HepG2 (cell line): ENCODE measurements around the gene ZNF554. TPM values are rescaled to one million over a fixed set of nuclear protein-coding genes. Genes with fewer than 3 reads are reported as not detected.

Experiments
- CCAR2 ChIP-seq: fragments of 200-400 bp; formaldehyde crosslinking; optimal IDR thresholded peaks from 2 replicates; pipeline ENCODE3; 2018; ENCODE audit warnings: low read depth, mild to moderate bottlenecking, low read length, moderate library complexity
- DPF2 ChIP-seq: sonication (generic); formaldehyde crosslinking; IDR thresholded peaks from 2 replicates; pipeline ENCODE4 v1.4.0; 2020; ENCODE audit warnings: mild to moderate bottlenecking, low read depth, missing genetic modification reagents, borderline replicate concordance
- ELF3 ChIP-seq: IDR thresholded peaks from 2 replicates; pipeline ENCODE4 v1.6.1; 2016; ENCODE audit warnings: missing genetic modification reagents, missing compliant biosample characterization
- KLF11 ChIP-seq: IDR thresholded peaks from 2 replicates; pipeline ENCODE4 v1.6.1; 2016; ENCODE audit warnings: missing compliant biosample characterization
- MAFF ChIP-seq: IDR thresholded peaks from 2 replicates; pipeline ENCODE4 v1.6.1; 2011; ENCODE audit warnings: low read depth, low read length, improper control_type of control experiment
- MIXL1 ChIP-seq: IDR thresholded peaks from 2 replicates; pipeline ENCODE4 v1.6.1; 2016
- MTA1 ChIP-seq: sonication (generic); formaldehyde crosslinking; IDR thresholded peaks from 2 replicates; pipeline ENCODE4 v1.4.0; 2020; ENCODE audit warnings: missing genetic modification reagents, mild to moderate bottlenecking, borderline replicate concordance
- MZF1 ChIP-seq: sonication (generic); formaldehyde crosslinking; IDR thresholded peaks from 2 replicates; pipeline ENCODE4 v1.8.1; 2023; ENCODE audit warnings: mild to moderate bottlenecking, missing genetic modification reagents, borderline replicate concordance
- NCOR1 ChIP-seq: fragments of 200-600 bp; sonication (generic); IDR thresholded peaks from 2 replicates; pipeline ENCODE4 v1.7.0; 2017; ENCODE audit warnings: antibody characterized with exemption, low read length, borderline replicate concordance
- NFE2 ChIP-seq: sonication (generic); formaldehyde crosslinking; IDR thresholded peaks from 2 replicates; pipeline ENCODE4 v1.4.0; 2020; ENCODE audit warnings: missing genetic modification reagents
- RBM22 ChIP-seq: fragments of 200-400 bp; formaldehyde crosslinking; optimal IDR thresholded peaks from 2 replicates; pipeline ENCODE3; 2017; ENCODE audit warnings: mild to moderate bottlenecking, low read length, moderate library complexity
- SKI ChIP-seq: fragments of 450-650 bp; IDR thresholded peaks from one replicate; pipeline ENCODE4 v1.6.1; 2018; ENCODE audit warnings: mild to moderate bottlenecking; ENCODE audit not compliant: partially characterized antibody
- TBX2 ChIP-seq: sonication (generic); formaldehyde crosslinking; IDR thresholded peaks from 2 replicates; pipeline ENCODE4 v1.5.0; 2020; ENCODE audit warnings: missing genetic modification reagents, mild to moderate bottlenecking, borderline replicate concordance
- TP53 ChIP-seq: sonication (generic); formaldehyde crosslinking; conservative IDR thresholded peaks from 2 replicates; pipeline ENCODE4 v1.4.0; 2020; ENCODE audit warnings: missing genetic modification reagents
- ZBTB44 ChIP-seq: sonication (generic); formaldehyde crosslinking; IDR thresholded peaks from 2 replicates; pipeline ENCODE4 v1.4.0; 2020; ENCODE audit warnings: missing genetic modification reagents
- ZFP36 ChIP-seq: fragments of 150-350 bp; IDR thresholded peaks from 2 replicates; pipeline ENCODE4 v1.6.1; 2018; ENCODE audit warnings: borderline replicate concordance, low read length, low read depth; ENCODE audit not compliant: partially characterized antibody
- ZNF264 ChIP-seq: sonication (generic); formaldehyde crosslinking; IDR thresholded peaks from 2 replicates; pipeline ENCODE4 v1.4.0; 2020; ENCODE audit warnings: missing genetic modification reagents
- ZNF460 ChIP-seq: sonication (generic); formaldehyde crosslinking; IDR thresholded peaks from 2 replicates; pipeline ENCODE4 v1.5.1; 2020; ENCODE audit warnings: missing genetic modification reagents, mild to moderate bottlenecking, borderline replicate concordance
- ZNF530 ChIP-seq: sonication (generic); formaldehyde crosslinking; IDR thresholded peaks from 2 replicates; pipeline ENCODE4 v1.5.0; 2020; ENCODE audit warnings: low read depth, mild to moderate bottlenecking, missing genetic modification reagents
- ZNF567 ChIP-seq: sonication (generic); formaldehyde crosslinking; IDR thresholded peaks from 2 replicates; pipeline ENCODE4 v1.8.1; 2023; ENCODE audit warnings: mild to moderate bottlenecking, missing genetic modification reagents, borderline replicate concordance
- ZNF644 ChIP-seq: IDR thresholded peaks from 2 replicates; pipeline ENCODE4 v1.6.1; 2016; ENCODE audit warnings: low read depth
- ZNF749 ChIP-seq: sonication (generic); formaldehyde crosslinking; IDR thresholded peaks from 2 replicates; pipeline ENCODE4 v1.8.0; 2022; ENCODE audit warnings: mild to moderate bottlenecking, missing genetic modification reagents, moderate library complexity, borderline replicate concordance
- ZNF772 ChIP-seq: sonication (generic); formaldehyde crosslinking; IDR thresholded peaks from 2 replicates; pipeline ENCODE4 v1.5.0; 2020; ENCODE audit warnings: mild to moderate bottlenecking, missing genetic modification reagents
- ZNF780A ChIP-seq: sonication (generic); formaldehyde crosslinking; IDR thresholded peaks from 2 replicates; pipeline ENCODE4 v1.8.0; 2022; ENCODE audit warnings: mild to moderate bottlenecking, missing genetic modification reagents, moderate library complexity
- ZSCAN30 ChIP-seq: sonication (generic); formaldehyde crosslinking; IDR thresholded peaks from 2 replicates; pipeline ENCODE4 v1.5.0; 2020; ENCODE audit warnings: mild to moderate bottlenecking, missing genetic modification reagents
- polyA plus RNA-seq, 8 experiments: library from polyadenylated mRNA; depleted of rRNA in 3 of 8; stranded (reverse) in 7 of 8; unstranded in 1 of 8; fragments of >200 nt; fragmentation: Illumina TruSeq in 4 of 8; extraction: Trizol in 4 of 8; gene quantifications; 2 replicates each; pipeline versions ENCODE4 v1.2.1 to v1.2.3, GENCODE V29; 2011 to 2016; ENCODE audit warnings: low read depth in 4 of 8, missing spikeins in 1 of 8, mixed read lengths in 1 of 8; ENCODE audit not compliant: insufficient read depth in 1 of 8
- total RNA-seq, 5 experiments: library from RNA; depleted of rRNA; stranded (reverse); fragments of >200 nt; fragmentation: Illumina TruSeq; extraction: Trizol; gene quantifications; 2 replicates each; pipeline ENCODE4 v1.2.3, GENCODE V29; 2016; ENCODE audit warnings: low read depth in 1 of 5
- TF ChIP-seq, protein P1 (sequence below): sonication (generic); formaldehyde crosslinking; IDR thresholded peaks from 2 replicates; pipeline ENCODE4 v1.4.0; 2020; ENCODE audit warnings: missing genetic modification reagents, low read depth, mild to moderate bottlenecking, borderline replicate concordance
- TF ChIP-seq, protein P2 (sequence below): sonication (generic); formaldehyde crosslinking; IDR thresholded peaks from 2 replicates; pipeline ENCODE4 v1.8.1; 2023; ENCODE audit warnings: mild to moderate bottlenecking, moderate library complexity, missing genetic modification reagents

The ZNF554 gene
- total and polyA plus RNA-seq, 2 of the 13 experiments (the other 11 are each of a cell fraction or from before 2014, with no cell fraction given) = 2.2 to 2.7 TPM

DNA sequence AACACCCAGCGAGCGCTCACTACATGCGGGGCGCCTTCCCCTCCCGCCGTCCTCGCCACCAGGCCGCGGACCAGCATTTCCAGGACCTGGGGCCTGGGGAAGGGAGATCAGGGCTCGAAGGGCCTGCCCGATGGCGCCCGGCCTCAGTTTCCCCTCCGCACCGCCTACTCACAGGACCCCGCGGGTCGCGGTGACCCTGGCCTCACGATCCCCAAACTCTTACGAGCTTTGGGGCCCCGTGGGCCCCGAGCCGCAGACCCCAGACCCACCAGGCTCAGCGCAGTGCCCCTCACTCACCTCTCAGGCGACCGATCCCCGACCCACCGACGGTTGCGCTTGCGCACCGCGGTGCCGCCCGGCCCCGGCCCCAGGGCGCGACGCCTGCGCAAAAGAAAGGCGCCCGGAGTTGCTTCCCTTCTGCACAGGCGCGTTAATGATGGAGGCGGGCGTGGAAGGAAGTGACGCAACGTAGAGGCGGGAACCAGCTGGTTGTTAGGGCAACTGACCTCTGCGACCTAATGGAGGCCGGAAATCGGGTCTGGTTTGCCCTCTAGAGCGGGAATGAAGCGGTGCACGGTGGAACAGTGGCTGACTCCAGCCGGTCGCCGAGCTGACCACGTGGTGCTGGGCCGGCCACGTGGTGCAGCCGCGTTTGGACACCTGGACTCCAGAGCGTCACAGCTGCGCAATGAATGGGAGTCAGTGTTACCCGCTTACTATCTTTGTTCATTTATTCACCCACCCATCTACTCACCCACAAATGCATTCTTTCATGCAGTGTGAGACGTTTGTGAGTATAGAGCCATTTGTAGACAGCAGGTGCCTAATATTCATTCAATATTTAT lies 36.5 kb upstream of the ZNF554 start, which contains the start of gene SGTA (continued):
- TF ChIP-seq SKI (peak; percentile 49), RBM22 (peak; percentile 97), KLF11 (CRISPR knock-in tag) (peak; percentile 95; the same call in 1 of the 2 replicates), MZF1 (CRISPR knock-in tag) (no peak), ZFP36 (no peak), ZNF644 (CRISPR knock-in tag) (no peak), NCOR1 (peak; percentile 31; the same call in 1 of the 2 replicates), ZBTB44 (peak; percentile 66; the same call in 1 of the 2 replicates), DPF2 (CRISPR knock-in tag) (no peak), ELF3 (CRISPR knock-in tag) (peak; percentile 90), MAFF (no peak), TP53 (0 out of 2 replicates have a peak, but pooled peaks have one; percentile 57), ZNF780A (CRISPR knock-in tag) (peak; percentile 74; the same call in 1 of the 2 replicates), ZNF264 (CRISPR knock-in tag) (peak; percentile 94), ZNF460 (CRISPR knock-in tag) (peak; percentile 22; the same call in 1 of the 2 replicates), TBX2 (CRISPR knock-in tag) (peak; percentile 88), ZSCAN30 (CRISPR knock-in tag) (no peak), ZNF749 (CRISPR knock-in tag) (peak; percentile 94), ZNF772 (CRISPR knock-in tag) (peak; percentile 98), MIXL1 (CRISPR knock-in tag) (peak; percentile 68; the same call in 1 of the 2 replicates), ZNF567 (CRISPR knock-in tag) (no peak; the same call in 1 of the 2 replicates), ZNF530 (CRISPR knock-in tag) (no peak), MTA1 (no peak), CCAR2 (no peak), NFE2 (CRISPR knock-in tag) (no peak)
- TF ChIP-seq, protein P1, sequence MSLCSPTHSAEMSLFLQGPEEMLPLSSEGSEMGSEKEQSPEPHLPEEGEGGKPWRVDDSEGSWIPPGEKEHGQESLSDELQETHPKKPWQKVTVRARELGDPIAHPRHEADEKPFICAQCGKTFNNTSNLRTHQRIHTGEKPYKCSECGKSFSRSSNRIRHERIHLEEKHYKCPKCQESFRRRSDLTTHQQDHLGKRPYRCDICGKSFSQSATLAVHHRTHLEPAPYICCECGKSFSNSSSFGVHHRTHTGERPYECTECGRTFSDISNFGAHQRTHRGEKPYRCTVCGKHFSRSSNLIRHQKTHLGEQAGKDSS (CRISPR knock-in tag) = no peak
- TF ChIP-seq, protein P2, sequence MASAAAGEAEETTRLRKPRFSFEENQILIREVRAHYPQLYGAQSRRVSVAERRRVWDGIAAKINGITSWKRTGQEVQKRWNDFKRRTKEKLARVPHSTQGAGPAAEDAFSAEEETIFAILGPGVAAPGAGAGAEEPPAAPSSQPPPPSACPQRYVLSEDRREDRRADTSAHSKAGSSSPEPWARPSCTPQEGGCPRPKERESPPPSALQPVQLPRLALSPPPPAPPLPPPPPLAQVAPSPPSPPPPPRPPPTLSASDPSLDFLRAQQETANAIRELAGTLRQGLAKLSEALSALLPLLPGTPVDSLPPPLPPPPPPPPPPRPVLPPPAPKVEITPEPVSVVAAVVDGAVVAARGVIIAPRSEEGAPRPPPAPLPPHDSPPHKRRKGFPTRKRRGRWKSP (CRISPR knock-in tag) = peak; percentile 98
